CD14-positive monocyte (primary cell): ENCODE data around the gene CXCR6. TPM values are rescaled to one million over a fixed set of nuclear protein-coding genes. Genes with fewer than 3 reads are reported as not detected.

Experiments
- DNase-seq, 3 donors: peaks; one replicate each; pipeline ENCODE4 v3.0.0-alpha.2; 2011 to 2022
- H2AFZ ChIP-seq: 2 replicates; pipeline ENCODE4 v1.6.0; 2012; ENCODE audit warnings: mild to moderate bottlenecking, low read depth, low read length, inconsistent platforms; ENCODE audit not compliant: insufficient read depth, poor library complexity, severe bottlenecking
- H3K27ac ChIP-seq, 2 donors: 1 replicate in 1 of 2; 2 replicates in 1 of 2; pipeline ENCODE4 v1.5.1; 2012 to 2013; ENCODE audit warnings: low read length in 2 of 2, control low read depth in 1 of 2, inconsistent platforms in 1 of 2, low read depth in 1 of 2, mild to moderate bottlenecking in 1 of 2
- H3K27me3 ChIP-seq, 2 donors: one replicate each; pipeline versions ENCODE4 v1.6.0 to v1.6.1; 2011 to 2013; ENCODE audit warnings: low read length in 2 of 2; ENCODE audit not compliant: control insufficient read depth in 2 of 2, insufficient read depth in 2 of 2
- H3K36me3 ChIP-seq, 2 donors: replicated peaks in 1 of 2; 1 replicate in 1 of 2; 2 replicates in 1 of 2; pipeline versions ENCODE4 v1.5.1 to v1.6.1; 2012 to 2013; ENCODE audit warnings: low read length in 2 of 2, control low read depth in 1 of 2, inconsistent platforms in 1 of 2, mild to moderate bottlenecking in 1 of 2; ENCODE audit not compliant: insufficient read depth in 2 of 2, control insufficient read depth in 1 of 2
- H3K4me1 ChIP-seq, 2 donors: 1 replicate in 1 of 2; 2 replicates in 1 of 2; pipeline versions ENCODE4 v1.5.1 to v1.6.1; 2012 to 2013; ENCODE audit warnings: low read length in 2 of 2, control low read depth in 1 of 2, inconsistent platforms in 1 of 2, mild to moderate bottlenecking in 1 of 2, moderate library complexity in 1 of 2; ENCODE audit not compliant: insufficient read depth in 2 of 2, control insufficient read depth in 1 of 2
- H3K4me2 ChIP-seq: replicated peaks from 2 replicates; pipeline ENCODE3; 2012; ENCODE audit warnings: low read length, moderate library complexity, mild to moderate bottlenecking; ENCODE audit not compliant: poor library complexity, severe bottlenecking; ENCODE audit errors: extremely low read depth
- H3K4me3 ChIP-seq, 3 experiments: fragments of 200-600 bp in 1 of 3; sonication (generic) in 1 of 3; replicated peaks in 1 of 3; 1 replicate in 2 of 3; 2 replicates in 1 of 3; pipeline ENCODE4 v1.5.1; 2011 to 2013; ENCODE audit warnings: low read length in 3 of 3, mild to moderate bottlenecking in 3 of 3, control low read depth in 2 of 3, low read depth in 2 of 3, inconsistent platforms in 1 of 3, moderate library complexity in 1 of 3
- H3K79me2 ChIP-seq: 2 replicates; pipeline ENCODE4 v1.6.0; 2012; ENCODE audit warnings: mild to moderate bottlenecking, control low read depth, inconsistent platforms, low read length, moderate library complexity; ENCODE audit not compliant: insufficient read depth
- H3K9ac ChIP-seq: 2 replicates; pipeline ENCODE4 v1.6.0; 2017; ENCODE audit warnings: low read length, mild to moderate bottlenecking; ENCODE audit not compliant: insufficient read depth, poor library complexity, severe bottlenecking
- H3K9me3 ChIP-seq, 2 donors: replicated peaks in 1 of 2; 1 replicate in 1 of 2; 2 replicates in 1 of 2; pipeline versions ENCODE4 v1.5.1 to v1.6.1; 2012 to 2013; ENCODE audit warnings: low read length in 2 of 2, control low read depth in 1 of 2; ENCODE audit not compliant: control insufficient read depth in 1 of 2, insufficient read depth in 1 of 2
- H4K20me1 ChIP-seq: 2 replicates; pipeline ENCODE4 v1.6.0; 2012; ENCODE audit warnings: mild to moderate bottlenecking, low read length, control low read depth, moderate library complexity; ENCODE audit not compliant: insufficient read depth
- H3K27ac Mint-ChIP-seq, 7 donors: one replicate each; pipeline ENCODE4 v1.8.0; 2020; ENCODE audit warnings: mild to moderate bottlenecking in 7 of 7, mixed read lengths in 7 of 7, moderate library complexity in 6 of 7, inconsistent platforms in 2 of 7
- H3K27me3 Mint-ChIP-seq, 3 donors: one replicate each; pipeline ENCODE4 v1.8.0; 2021 to 2022; ENCODE audit warnings: low read depth in 3 of 3, mild to moderate bottlenecking in 3 of 3, mixed read lengths in 3 of 3, moderate library complexity in 3 of 3, inconsistent platforms in 1 of 3
- H3K36me3 Mint-ChIP-seq, 2 donors: one replicate each; pipeline ENCODE4 v1.8.0; 2020; ENCODE audit warnings: mixed read lengths in 2 of 2, inconsistent platforms in 1 of 2, mild to moderate bottlenecking in 1 of 2
- H3K4me1 Mint-ChIP-seq: one replicate; pipeline ENCODE4 v1.8.0; 2020; ENCODE audit warnings: mild to moderate bottlenecking, mixed read lengths
- H3K4me3 Mint-ChIP-seq, 2 donors: one replicate each; pipeline ENCODE4 v1.8.0; 2020; ENCODE audit warnings: mild to moderate bottlenecking in 2 of 2, mixed read lengths in 2 of 2, moderate library complexity in 1 of 2
- H3K9me3 Mint-ChIP-seq, 7 donors: one replicate each; pipeline ENCODE4 v1.8.0; 2020 to 2022; ENCODE audit warnings: mixed read lengths in 7 of 7, mild to moderate bottlenecking in 6 of 7, moderate library complexity in 6 of 7, inconsistent platforms in 2 of 7
- CTCF ChIP-seq: fragments of 200-600 bp; IDR thresholded peaks from one replicate; pipeline ENCODE4 v1.8.0; 2022; ENCODE audit warnings: antibody characterized with exemption, mild to moderate bottlenecking
- WGBS: methylation state at CpG from one replicate; pipeline ENCODE4 v1.1.5; 2013; ENCODE audit warnings: missing lambda C conversion rate; ENCODE audit not compliant: insufficient coverage; 5-methylcytosine and 5-hydroxymethylcytosine counted together
- intact Hi-C, 2 donors: fragments of 100-400 bp; cut with micrococcal nuclease; formaldehyde crosslinking; loops; one replicate each; pipeline versions ENCODE4 v1.15.0 to v1.15.1; 2023
- polyA plus RNA-seq, 3 donors: library from polyadenylated mRNA; depleted of rRNA in 1 of 3; unstranded in 2 of 3; stranded (reverse) in 1 of 3; fragments of 300-500 nt in 2 of 3; fragments of >200 nt in 1 of 3; fragmentation: Illumina TruSeq in 2 of 3; gene quantifications; 1 replicate in 2 of 3; 2 replicates in 1 of 3; pipeline ENCODE4 v1.2.3, GENCODE V29; 2012 to 2021

Gene CXCR6
- polyA plus RNA-seq, 3 donors: 0.10 TPM; not detected in 2

- TF ChIP-seq CTCF: no peak
- Histone ChIP-seq H3K27ac (no peak overlapping the region), H2AFZ (no peak overlapping the region), H3K4me1 (no peaks in the 10 kb centered on the region), H3K36me3 (peaks cover 94 to 99% of the 10 kb centered on the region in 2 donors), H3K4me2 (no peak overlapping the region), H3K9me3 (no peaks in the 10 kb centered on the region), H4K20me1 (no peaks in the 10 kb centered on the region), H3K79me2 (no peaks in the 10 kb centered on the region), H3K4me3 (no peak overlapping the region), H3K27me3 (no peaks in the 10 kb centered on the region), H3K9ac (no peak overlapping the region)
- peaks cover 0 to 2% (median 0%) of the 10 kb centered on the region in 7 donors for H3K9me3 Mint-ChIP-seq
- peak overlapping the region in 1 of 7 donors; percentile 3 for H3K27ac Mint-ChIP-seq
- H3K4me3 Mint-ChIP-seq: no peak overlapping the region
- peaks cover under 1 to 4% (median 3%) of the 10 kb centered on the region in 3 donors for H3K27me3 Mint-ChIP-seq
- DNase-seq: no peak
- no peaks in the 10 kb centered on the region for H3K4me1 Mint-ChIP-seq
- H3K36me3 Mint-ChIP-seq: peaks cover 95 to 99% of the 10 kb centered on the region in 2 donors
- intact Hi-C loops: no loop called here
- 100% methylated on average over 1 of the region's 3 CpGs for WGBS
Observed at GRCh38 chr3:45954306-45954705, 11.0 kb downstream of the CXCR6 start.

GRCh38 chr3:45955017-45955647 is 11.9 kb downstream of the CXCR6 start:
- intact Hi-C loops: no loop called here
- Histone ChIP-seq H3K4me1 (no peaks in the 10 kb centered on the region), H3K79me2 (no peaks in the 10 kb centered on the region), H3K4me3 (no peak overlapping the region), H3K36me3 (peaks cover 94 to 99% of the 10 kb centered on the region in 2 donors), H3K4me2 (no peak overlapping the region), H3K9ac (no peak overlapping the region), H4K20me1 (no peaks in the 10 kb centered on the region), H3K27me3 (no peaks in the 10 kb centered on the region), H3K27ac (no peak overlapping the region), H3K9me3 (no peaks in the 10 kb centered on the region), H2AFZ (no peak overlapping the region)
- Mint-ChIP-seq H3K9me3 (peaks cover 0 to 2% (median 0%) of the 10 kb centered on the region in 7 donors), H3K27me3 (peaks cover 0 to 3% (median 2%) of the 10 kb centered on the region in 3 donors), H3K36me3 (peaks cover 95 to 99% of the 10 kb centered on the region in 2 donors), H3K27ac (peak overlapping the region in 2 of 7 donors; percentile 8 to 22), H3K4me3 (no peak overlapping the region), H3K4me1 (no peaks in the 10 kb centered on the region)
- 86% methylated on average over 9 of the region's 11 CpGs for WGBS
- no peak for TF ChIP-seq CTCF
- DNase-seq: no peak
